Measurements from ENCODE around the gene GASK1A. TPM values are rescaled to one million over a fixed set of nuclear protein-coding genes. Genes with fewer than 3 reads are reported as not detected.

The GASK1A gene
- total and polyA plus RNA-seq, 2 experiments from 2014 or later = 2.6 to 11.1 TPM

- H3K36me3 ChIP-seq (ENCODE audit: insufficient read depth) = no peaks in the 10 kb centered on the region
- no peaks in the 10 kb centered on the region for H3K4me1 ChIP-seq (ENCODE audit: insufficient read depth)
- H3K4me1 Mint-ChIP-seq = no peaks in the 10 kb centered on the region
- H2AFZ ChIP-seq = no peak overlapping the region
- no peak overlapping the region for H3K27ac Mint-ChIP-seq
- H3K27ac ChIP-seq (ENCODE audit: low read depth) = no peak overlapping the region
- no peak overlapping the region for H3K4me2 ChIP-seq
- DNase-seq (ENCODE audit: low spot score) (no peak), ATAC-seq (no peak)
- no peak for TF ChIP-seq EZH2 (IDR thresholded peaks at IDR 0.05; ENCODE audit: low read depth, unreplicated experiment)
- TF ChIP-seq EZH2phosphoT487 (IDR thresholded peaks at IDR 0.05; ENCODE audit: unreplicated experiment) = no peak
- TF ChIP-seq JUNB (IDR thresholded peaks at IDR 0.05; ENCODE audit: unreplicated experiment) = no peak
- TF ChIP-seq ETS1 (IDR thresholded peaks at IDR 0.05) = no peak
- no peak for TF ChIP-seq REST (IDR thresholded peaks at IDR 0.05; ENCODE audit: unreplicated experiment)
- TF ChIP-seq NANOG (IDR thresholded peaks at IDR 0.05; ENCODE audit: borderline replicate concordance) = no peak
- TF ChIP-seq STAT1 (IDR thresholded peaks at IDR 0.05; ENCODE audit: unreplicated experiment) = no peak
- TF ChIP-seq POLR2AphosphoS5 (IDR thresholded peaks at IDR 0.05; ENCODE audit: low read depth) = no peak
- TF ChIP-seq CTCF (conservative IDR thresholded peaks at IDR 0.05; ENCODE audit: low read depth in 2 of 2) = no peak
- TF ChIP-seq ZNF331 (CRISPR knock-in tag; IDR thresholded peaks at IDR 0.05; ENCODE audit: low read depth) = no peak
- TF ChIP-seq CREB1 (CRISPR knock-in tag; IDR thresholded peaks at IDR 0.05; ENCODE audit: low read depth) = no peak
- TF ChIP-seq ZNF462 (CRISPR knock-in tag; IDR thresholded peaks at IDR 0.05) = no peak
- TF ChIP-seq ZNF114 (CRISPR knock-in tag; IDR thresholded peaks at IDR 0.05) = no peak
- H4K20me1 ChIP-seq (replicated peaks; ENCODE audit: insufficient read depth) = no peaks in the 10 kb centered on the region
- no peak overlapping the region for H3K4me3 Mint-ChIP-seq
- H3K4me3 ChIP-seq = no peak overlapping the region
- H3K27me3 Mint-ChIP-seq (ENCODE audit: insufficient read depth, low read depth, poor library complexity) = no peaks in the 10 kb centered on the region
- no peaks in the 10 kb centered on the region for H3F3A ChIP-seq (replicated peaks; ENCODE audit: low read depth)
- no peaks in the 10 kb centered on the region for H3K79me2 ChIP-seq (replicated peaks; ENCODE audit: insufficient read depth)
- peaks cover 8% of the 10 kb centered on the region; the same call in 1 of the 2 replicates for H3K9me2 ChIP-seq (ENCODE audit: insufficient read depth)
- no peaks in the 10 kb centered on the region for H3K27me3 ChIP-seq (ENCODE audit: insufficient read depth)
- H3K36me3 Mint-ChIP-seq (ENCODE audit: low read depth) = peaks cover 36% of the 10 kb centered on the region
- peaks cover 7% of the 10 kb centered on the region; the same call in 1 of the 3 replicates for H3K9me3 Mint-ChIP-seq
Measured at GRCh38 chr3:43076857-43077256, 97.7 kb downstream of the GASK1A start.

All from GM23338 (cell line).